CD14-positive monocyte (primary cell): ENCODE measurements around the gene KNDC1. TPM values are rescaled to one million over a fixed set of nuclear protein-coding genes. Genes with fewer than 3 reads are reported as not detected.

Experiments used
- DNase-seq, 3 donors: peaks; one replicate each; pipeline ENCODE4 v3.0.0-alpha.2; 2011 to 2022
- H2AFZ ChIP-seq: 2 replicates; pipeline ENCODE4 v1.6.0; 2012; ENCODE audit warnings: mild to moderate bottlenecking, low read depth, low read length, inconsistent platforms; ENCODE audit not compliant: insufficient read depth, poor library complexity, severe bottlenecking
- H3K27ac ChIP-seq, 2 donors: 1 replicate in 1 of 2; 2 replicates in 1 of 2; pipeline ENCODE4 v1.5.1; 2012 to 2013; ENCODE audit warnings: low read length in 2 of 2, control low read depth in 1 of 2, inconsistent platforms in 1 of 2, low read depth in 1 of 2, mild to moderate bottlenecking in 1 of 2
- H3K27me3 ChIP-seq, 2 donors: one replicate each; pipeline versions ENCODE4 v1.6.0 to v1.6.1; 2011 to 2013; ENCODE audit warnings: low read length in 2 of 2; ENCODE audit not compliant: control insufficient read depth in 2 of 2, insufficient read depth in 2 of 2
- H3K36me3 ChIP-seq, 2 donors: replicated peaks in 1 of 2; 1 replicate in 1 of 2; 2 replicates in 1 of 2; pipeline versions ENCODE4 v1.5.1 to v1.6.1; 2012 to 2013; ENCODE audit warnings: low read length in 2 of 2, control low read depth in 1 of 2, inconsistent platforms in 1 of 2, mild to moderate bottlenecking in 1 of 2; ENCODE audit not compliant: insufficient read depth in 2 of 2, control insufficient read depth in 1 of 2
- H3K4me1 ChIP-seq, 2 donors: 1 replicate in 1 of 2; 2 replicates in 1 of 2; pipeline versions ENCODE4 v1.5.1 to v1.6.1; 2012 to 2013; ENCODE audit warnings: low read length in 2 of 2, control low read depth in 1 of 2, inconsistent platforms in 1 of 2, mild to moderate bottlenecking in 1 of 2, moderate library complexity in 1 of 2; ENCODE audit not compliant: insufficient read depth in 2 of 2, control insufficient read depth in 1 of 2
- H3K4me2 ChIP-seq: replicated peaks from 2 replicates; pipeline ENCODE3; 2012; ENCODE audit warnings: low read length, moderate library complexity, mild to moderate bottlenecking; ENCODE audit not compliant: poor library complexity, severe bottlenecking; ENCODE audit errors: extremely low read depth
- H3K4me3 ChIP-seq, 3 experiments: fragments of 200-600 bp in 1 of 3; sonication (generic) in 1 of 3; replicated peaks in 1 of 3; 1 replicate in 2 of 3; 2 replicates in 1 of 3; pipeline ENCODE4 v1.5.1; 2011 to 2013; ENCODE audit warnings: low read length in 3 of 3, mild to moderate bottlenecking in 3 of 3, control low read depth in 2 of 3, low read depth in 2 of 3, inconsistent platforms in 1 of 3, moderate library complexity in 1 of 3
- H3K79me2 ChIP-seq: 2 replicates; pipeline ENCODE4 v1.6.0; 2012; ENCODE audit warnings: mild to moderate bottlenecking, control low read depth, inconsistent platforms, low read length, moderate library complexity; ENCODE audit not compliant: insufficient read depth
- H3K9ac ChIP-seq: 2 replicates; pipeline ENCODE4 v1.6.0; 2017; ENCODE audit warnings: low read length, mild to moderate bottlenecking; ENCODE audit not compliant: insufficient read depth, poor library complexity, severe bottlenecking
- H3K9me3 ChIP-seq, 2 donors: replicated peaks in 1 of 2; 1 replicate in 1 of 2; 2 replicates in 1 of 2; pipeline versions ENCODE4 v1.5.1 to v1.6.1; 2012 to 2013; ENCODE audit warnings: low read length in 2 of 2, control low read depth in 1 of 2; ENCODE audit not compliant: control insufficient read depth in 1 of 2, insufficient read depth in 1 of 2
- H4K20me1 ChIP-seq: 2 replicates; pipeline ENCODE4 v1.6.0; 2012; ENCODE audit warnings: mild to moderate bottlenecking, low read length, control low read depth, moderate library complexity; ENCODE audit not compliant: insufficient read depth
- H3K27ac Mint-ChIP-seq, 7 donors: one replicate each; pipeline ENCODE4 v1.8.0; 2020; ENCODE audit warnings: mild to moderate bottlenecking in 7 of 7, mixed read lengths in 7 of 7, moderate library complexity in 6 of 7, inconsistent platforms in 2 of 7
- H3K27me3 Mint-ChIP-seq, 3 donors: one replicate each; pipeline ENCODE4 v1.8.0; 2021 to 2022; ENCODE audit warnings: low read depth in 3 of 3, mild to moderate bottlenecking in 3 of 3, mixed read lengths in 3 of 3, moderate library complexity in 3 of 3, inconsistent platforms in 1 of 3
- H3K36me3 Mint-ChIP-seq, 2 donors: one replicate each; pipeline ENCODE4 v1.8.0; 2020; ENCODE audit warnings: mixed read lengths in 2 of 2, inconsistent platforms in 1 of 2, mild to moderate bottlenecking in 1 of 2
- H3K4me1 Mint-ChIP-seq: one replicate; pipeline ENCODE4 v1.8.0; 2020; ENCODE audit warnings: mild to moderate bottlenecking, mixed read lengths
- H3K4me3 Mint-ChIP-seq, 2 donors: one replicate each; pipeline ENCODE4 v1.8.0; 2020; ENCODE audit warnings: mild to moderate bottlenecking in 2 of 2, mixed read lengths in 2 of 2, moderate library complexity in 1 of 2
- H3K9me3 Mint-ChIP-seq, 7 donors: one replicate each; pipeline ENCODE4 v1.8.0; 2020 to 2022; ENCODE audit warnings: mixed read lengths in 7 of 7, mild to moderate bottlenecking in 6 of 7, moderate library complexity in 6 of 7, inconsistent platforms in 2 of 7
- WGBS: methylation state at CpG from one replicate; pipeline ENCODE4 v1.1.5; 2013; ENCODE audit warnings: missing lambda C conversion rate; ENCODE audit not compliant: insufficient coverage; 5-methylcytosine and 5-hydroxymethylcytosine counted together
- intact Hi-C, 2 donors: fragments of 100-400 bp; cut with micrococcal nuclease; formaldehyde crosslinking; loops; one replicate each; pipeline versions ENCODE4 v1.15.0 to v1.15.1; 2023
- polyA plus RNA-seq, 3 donors: library from polyadenylated mRNA; depleted of rRNA in 1 of 3; unstranded in 2 of 3; stranded (reverse) in 1 of 3; fragments of 300-500 nt in 2 of 3; fragments of >200 nt in 1 of 3; fragmentation: Illumina TruSeq in 2 of 3; gene quantifications; 1 replicate in 2 of 3; 2 replicates in 1 of 3; pipeline ENCODE4 v1.2.3, GENCODE V29; 2012 to 2021
- TF ChIP-seq, protein P1 (sequence below): fragments of 200-600 bp; IDR thresholded peaks from one replicate; pipeline ENCODE4 v1.8.0; 2022; ENCODE audit warnings: antibody characterized with exemption, mild to moderate bottlenecking

KNDC1 gene
- polyA plus RNA-seq, 3 donors = 0.22 to 0.80 TPM; not detected in 1

GRCh38 chr10:133189256-133189655, 29.2 kb downstream of the KNDC1 start:
- no peaks in the 10 kb centered on the region for H3K4me1 Mint-ChIP-seq
- DNase-seq = no peak
- H3K9me3 ChIP-seq = peaks cover 0 to 5% of the 10 kb centered on the region in 2 donors
- H2AFZ ChIP-seq = no peak overlapping the region
- no peaks in the 10 kb centered on the region for H3K4me1 ChIP-seq
- H3K4me3 Mint-ChIP-seq = no peak overlapping the region
- H3K27me3 Mint-ChIP-seq = peaks cover 7 to 17% (median 11%) of the 10 kb centered on the region in 3 donors
- H3K9ac ChIP-seq = no peak overlapping the region
- peaks cover 2 to 12% (median 7%) of the 10 kb centered on the region in 7 donors for H3K9me3 Mint-ChIP-seq
- H3K27me3 ChIP-seq = no peaks in the 10 kb centered on the region
- no peaks in the 10 kb centered on the region for H3K36me3 ChIP-seq
- no peak overlapping the region for H3K27ac Mint-ChIP-seq
- H3K79me2 ChIP-seq = no peaks in the 10 kb centered on the region
- H3K4me2 ChIP-seq = no peak overlapping the region
- no peak overlapping the region for H3K27ac ChIP-seq
- intact Hi-C loops = no loop called here
- TF ChIP-seq, protein P1, sequence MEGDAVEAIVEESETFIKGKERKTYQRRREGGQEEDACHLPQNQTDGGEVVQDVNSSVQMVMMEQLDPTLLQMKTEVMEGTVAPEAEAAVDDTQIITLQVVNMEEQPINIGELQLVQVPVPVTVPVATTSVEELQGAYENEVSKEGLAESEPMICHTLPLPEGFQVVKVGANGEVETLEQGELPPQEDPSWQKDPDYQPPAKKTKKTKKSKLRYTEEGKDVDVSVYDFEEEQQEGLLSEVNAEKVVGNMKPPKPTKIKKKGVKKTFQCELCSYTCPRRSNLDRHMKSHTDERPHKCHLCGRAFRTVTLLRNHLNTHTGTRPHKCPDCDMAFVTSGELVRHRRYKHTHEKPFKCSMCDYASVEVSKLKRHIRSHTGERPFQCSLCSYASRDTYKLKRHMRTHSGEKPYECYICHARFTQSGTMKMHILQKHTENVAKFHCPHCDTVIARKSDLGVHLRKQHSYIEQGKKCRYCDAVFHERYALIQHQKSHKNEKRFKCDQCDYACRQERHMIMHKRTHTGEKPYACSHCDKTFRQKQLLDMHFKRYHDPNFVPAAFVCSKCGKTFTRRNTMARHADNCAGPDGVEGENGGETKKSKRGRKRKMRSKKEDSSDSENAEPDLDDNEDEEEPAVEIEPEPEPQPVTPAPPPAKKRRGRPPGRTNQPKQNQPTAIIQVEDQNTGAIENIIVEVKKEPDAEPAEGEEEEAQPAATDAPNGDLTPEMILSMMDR = no peak
- no peak overlapping the region for H3K4me3 ChIP-seq
- WGBS = 95% methylated on average over 22 of the region's 22 CpGs
- H4K20me1 ChIP-seq = no peaks in the 10 kb centered on the region
- H3K36me3 Mint-ChIP-seq = no peaks in the 10 kb centered on the region

GRCh38 chr10:133189726-133190125, 29.7 kb downstream of the KNDC1 start:
- Mint-ChIP-seq H3K27ac (peak overlapping the region in 1 of 7 donors; percentile 25), H3K36me3 (no peaks in the 10 kb centered on the region), H3K4me1 (no peaks in the 10 kb centered on the region), H3K9me3 (peaks cover 0 to 12% (median 6%) of the 10 kb centered on the region in 7 donors), H3K27me3 (peaks cover 7 to 20% (median 11%) of the 10 kb centered on the region in 3 donors), H3K4me3 (no peak overlapping the region)
- Histone ChIP-seq H4K20me1 (no peaks in the 10 kb centered on the region), H2AFZ (no peak overlapping the region), H3K36me3 (no peaks in the 10 kb centered on the region), H3K4me1 (no peaks in the 10 kb centered on the region), H3K4me3 (no peak overlapping the region), H3K27me3 (no peaks in the 10 kb centered on the region), H3K4me2 (no peak overlapping the region), H3K9ac (no peak overlapping the region), H3K9me3 (peaks cover 0 to 2% of the 10 kb centered on the region in 2 donors), H3K79me2 (no peaks in the 10 kb centered on the region), H3K27ac (no peak overlapping the region)
- DNase-seq = no peak
- WGBS = 90% methylated on average over 5 of the region's 14 CpGs
- intact Hi-C loops = no loop called here
- TF ChIP-seq, protein P1 = no peak
